Amygdala (tissue), 56 donors: ENCODE measurements around the gene NDUFB2.
A peak's percentile ranks its signal among the peaks of the same experiment; 100 is the strongest.
"Not testable (repeated sequence)": the region's sequence is repeated elsewhere in the genome, so short reads cannot be mapped to it uniquely, and the experiment has no call there.

Experiments
- DNase-seq, 56 donors: peaks; one replicate each; lab custom pipeline; 2025; lab: John Stamatoyannopoulos, UW

The NDUFB2 gene

GRCh38 chr7:140671966-140672365, 24.5 kb upstream of the NDUFB2 start:
- peak in 1 of 56 donors; percentile 3 for DNase-seq

DNA sequence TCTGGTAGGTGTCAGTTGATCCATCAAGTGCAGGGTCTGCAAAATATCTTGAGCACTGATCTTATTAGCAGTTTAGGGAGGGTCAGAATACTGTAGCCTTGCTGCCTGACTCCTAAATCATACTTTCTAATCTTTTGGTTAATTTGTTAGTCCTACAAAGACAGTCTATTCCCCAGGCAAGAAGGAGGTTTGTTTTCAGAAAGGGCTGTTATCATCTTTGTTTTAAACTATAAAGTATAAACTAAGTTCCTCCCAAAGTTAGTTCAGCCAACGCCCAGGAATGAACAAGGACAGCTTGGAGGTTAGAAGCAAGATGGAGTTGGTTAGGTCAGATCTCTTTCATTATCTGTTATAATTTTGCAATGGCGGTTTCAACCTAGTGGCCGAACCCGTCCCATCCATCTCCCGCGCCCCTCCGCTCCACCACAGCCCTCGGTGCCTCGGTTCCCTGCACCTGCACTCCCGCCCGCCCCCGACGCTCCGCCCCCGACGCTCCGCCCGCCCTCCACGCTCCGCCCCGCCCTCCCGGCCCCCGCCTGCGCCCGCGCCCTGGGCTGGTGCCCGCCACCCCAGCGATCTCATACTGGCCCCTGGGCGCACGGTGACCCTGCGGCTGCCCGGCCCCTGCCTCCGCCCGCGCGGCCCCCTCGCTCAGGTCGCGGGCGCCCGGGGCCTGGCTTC, 24.0 kb upstream of the NDUFB2 start, which contains the start of gene ADCK2:
Gene ADCK2, plus strand, starts transcription at position 564 of the 681 bp plus-strand sequence. CDS start 386 bp downstream, outside the sequence.
- DNase-seq = peak in 40 of 56 donors; percentile 22 to 75 (median 50)

DNA sequence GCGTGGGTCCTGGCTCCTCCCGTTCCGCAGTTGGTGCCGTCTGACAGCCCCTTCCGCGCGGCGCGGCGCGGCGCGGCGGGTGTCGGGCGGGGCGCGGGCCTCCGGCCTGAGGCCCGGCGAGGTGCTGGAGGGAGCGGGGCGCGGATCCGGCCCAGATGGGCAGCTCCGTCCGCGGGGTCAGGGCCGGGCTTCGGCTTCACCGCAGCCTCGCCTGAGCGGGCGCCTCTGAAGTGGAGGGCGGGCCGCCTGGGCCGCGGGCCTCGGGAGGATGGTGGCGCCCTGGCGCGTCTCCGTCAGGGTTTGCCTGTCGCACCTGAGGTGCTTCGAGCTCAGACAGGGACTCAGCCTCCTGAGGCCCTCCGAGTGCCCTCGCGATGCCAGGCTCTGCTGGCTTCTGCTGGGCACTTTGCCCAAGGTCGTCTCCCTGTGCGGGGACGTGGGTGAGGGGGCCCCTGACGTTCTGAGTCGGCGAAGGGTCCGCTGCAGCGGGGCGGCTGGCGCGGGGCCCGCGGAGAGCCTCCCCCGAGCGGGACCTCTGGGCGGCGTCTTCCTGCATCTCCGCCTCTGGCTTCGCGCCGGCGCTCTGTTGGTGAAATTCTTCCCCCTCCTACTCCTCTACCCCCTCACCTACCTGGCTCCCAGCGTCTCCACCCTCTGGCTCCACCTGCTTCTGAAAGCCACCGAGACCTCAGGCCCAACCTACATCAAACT, 23.3 kb upstream of the NDUFB2 start:
- DNase-seq = peak in 28 of 56 donors; percentile 19 to 69 (median 48)

DNA sequence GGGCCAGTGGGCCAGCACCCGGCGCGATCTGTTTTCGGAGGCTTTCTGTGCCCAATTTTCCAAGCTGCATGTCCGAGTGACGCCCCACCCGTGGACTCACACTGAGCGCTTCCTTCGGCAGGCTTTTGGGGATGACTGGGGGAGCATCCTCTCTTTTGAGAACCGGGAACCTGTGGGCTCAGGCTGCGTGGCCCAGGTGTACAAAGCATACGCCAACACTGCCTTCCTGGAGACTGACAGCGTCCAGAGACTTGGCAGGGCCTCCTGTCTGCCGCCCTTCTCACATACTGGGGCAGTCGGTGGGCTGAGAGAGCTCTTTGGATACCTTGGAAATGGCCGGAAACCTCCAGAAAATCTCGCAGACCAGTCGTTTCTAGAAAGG, 22.7 kb upstream of the NDUFB2 start:
- DNase-seq = peak in 4 of 56 donors; percentile 44 to 59 (median 52)

GRCh38 chr7:140674356-140674800, 22.1 kb upstream of the NDUFB2 start:
- DNase-seq = no peak

GRCh38 chr7:140674899-140675701, 21.4 kb upstream of the NDUFB2 start:
- DNase-seq = peak in 28 of 56 donors; percentile 10 to 58 (median 33)

- DNase-seq = no peak
Observed at GRCh38 chr7:140675726-140676125, 20.8 kb upstream of the NDUFB2 start.

GRCh38 chr7:140676306-140676705, 20.2 kb upstream of the NDUFB2 start:
- DNase-seq = peak in 1 of 56 donors; percentile 33

- DNase-seq = not testable (repeated sequence)
Observed at GRCh38 chr7:140676956-140677355, 19.6 kb upstream of the NDUFB2 start.

- DNase-seq = no peak
Observed at GRCh38 chr7:140677496-140677895, 19.0 kb upstream of the NDUFB2 start.

- no peak for DNase-seq
Observed at GRCh38 chr7:140678081-140678815, 18.3 kb upstream of the NDUFB2 start.

- no peak for DNase-seq
Observed at GRCh38 chr7:140678816-140679130, 17.7 kb upstream of the NDUFB2 start.

- DNase-seq = no peak
Observed at GRCh38 chr7:140679186-140679585, 17.3 kb upstream of the NDUFB2 start.

DNA sequence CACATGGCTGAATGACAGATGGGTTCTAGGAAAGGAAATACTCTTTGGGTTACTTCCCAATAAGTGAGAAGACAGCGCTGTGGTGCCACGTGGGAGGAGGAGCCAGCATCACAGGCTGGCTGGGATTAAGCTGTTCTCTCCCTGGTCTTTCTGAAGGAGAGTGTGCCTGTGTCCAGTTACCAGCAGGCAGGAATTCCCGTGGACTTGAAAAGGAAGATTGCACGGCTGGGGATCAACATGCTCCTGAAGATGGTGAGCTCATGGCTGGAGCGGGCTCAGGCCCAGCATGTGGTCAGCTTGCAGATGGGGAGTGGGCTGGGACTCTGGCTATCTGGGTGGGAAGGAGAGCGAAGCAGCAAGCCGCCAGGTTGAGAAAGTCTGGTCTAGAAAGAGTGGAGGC, 15.6 kb upstream of the NDUFB2 start:
- no peak for DNase-seq

DNA sequence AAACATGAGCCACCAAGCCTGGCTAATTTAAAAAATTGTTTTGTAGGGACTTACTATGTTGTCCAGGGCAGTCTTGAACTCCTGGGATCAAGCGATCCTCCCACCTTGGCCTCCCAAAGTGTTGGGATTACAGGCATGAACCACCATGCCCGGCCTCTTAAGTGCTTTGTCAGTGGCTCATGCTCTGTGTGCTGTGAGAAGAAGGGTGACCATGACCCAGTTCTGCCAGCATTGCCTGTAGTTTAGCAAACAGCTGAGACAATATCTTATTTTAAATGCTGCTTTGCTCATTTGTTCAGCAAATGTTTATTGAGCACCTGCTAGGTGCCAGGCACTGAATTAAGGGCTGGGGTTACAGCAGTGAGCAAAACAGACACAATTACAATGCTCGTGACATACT, 14.7 kb upstream of the NDUFB2 start:
- DNase-seq = no peak

DNA sequence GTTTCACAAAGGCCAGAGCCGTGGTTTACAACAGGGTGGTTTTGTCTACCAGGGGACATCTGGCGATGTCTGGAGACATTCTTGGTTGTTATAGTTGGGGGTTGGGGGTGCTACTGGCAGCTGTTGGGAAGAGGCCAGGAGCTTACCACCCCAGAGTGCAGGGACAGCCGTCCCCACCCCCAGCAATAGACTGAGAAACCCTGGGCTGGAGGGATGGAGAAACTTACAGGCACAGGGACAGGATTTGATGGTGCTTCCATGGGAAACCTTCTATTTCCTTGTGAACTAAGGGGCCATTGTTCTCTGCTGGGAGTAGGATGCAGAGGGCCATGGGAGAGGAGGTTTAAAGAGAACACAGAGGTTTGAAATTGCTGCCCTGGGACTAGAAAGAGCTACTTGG, 12.9 kb upstream of the NDUFB2 start:
- peak in 18 of 56 donors; percentile 12 to 62 (median 20) for DNase-seq

GRCh38 chr7:140684066-140684950, 12.2 kb upstream of the NDUFB2 start:
- no peak for DNase-seq

GRCh38 chr7:140685407-140686087, 11.0 kb upstream of the NDUFB2 start:
- DNase-seq = no peak

GRCh38 chr7:140686921-140687320, 9.6 kb upstream of the NDUFB2 start:
- DNase-seq = no peak
